Kasumi-1 (cell line): ENCODE measurements around the gene PCDHA1.

ENCODE experiments used
- DNase-seq, 2 experiments: peaks; one replicate each; lab custom pipeline; 2025; lab: John Stamatoyannopoulos, UW

PCDHA1 gene

DNA sequence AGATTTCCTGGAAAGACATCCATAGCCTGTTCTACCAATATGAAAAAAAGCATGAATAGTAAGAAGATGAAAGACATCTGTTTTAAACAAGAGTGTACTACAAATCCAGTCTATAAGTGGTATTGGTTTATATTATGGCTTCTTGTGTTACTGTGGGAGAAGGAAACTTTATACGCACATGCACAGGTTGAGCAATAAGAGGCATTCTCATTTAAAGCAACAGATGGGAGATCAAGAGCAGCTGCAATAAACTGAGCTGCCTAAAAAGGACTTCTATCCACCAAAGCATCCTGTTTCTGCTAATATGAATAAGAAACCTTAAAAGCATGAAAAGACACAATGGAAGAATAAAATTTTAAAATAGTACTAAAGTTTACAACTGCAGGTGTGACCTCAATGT lies 256.6 kb downstream of the PCDHA1 start:
- DNase-seq, result no peak

DNA sequence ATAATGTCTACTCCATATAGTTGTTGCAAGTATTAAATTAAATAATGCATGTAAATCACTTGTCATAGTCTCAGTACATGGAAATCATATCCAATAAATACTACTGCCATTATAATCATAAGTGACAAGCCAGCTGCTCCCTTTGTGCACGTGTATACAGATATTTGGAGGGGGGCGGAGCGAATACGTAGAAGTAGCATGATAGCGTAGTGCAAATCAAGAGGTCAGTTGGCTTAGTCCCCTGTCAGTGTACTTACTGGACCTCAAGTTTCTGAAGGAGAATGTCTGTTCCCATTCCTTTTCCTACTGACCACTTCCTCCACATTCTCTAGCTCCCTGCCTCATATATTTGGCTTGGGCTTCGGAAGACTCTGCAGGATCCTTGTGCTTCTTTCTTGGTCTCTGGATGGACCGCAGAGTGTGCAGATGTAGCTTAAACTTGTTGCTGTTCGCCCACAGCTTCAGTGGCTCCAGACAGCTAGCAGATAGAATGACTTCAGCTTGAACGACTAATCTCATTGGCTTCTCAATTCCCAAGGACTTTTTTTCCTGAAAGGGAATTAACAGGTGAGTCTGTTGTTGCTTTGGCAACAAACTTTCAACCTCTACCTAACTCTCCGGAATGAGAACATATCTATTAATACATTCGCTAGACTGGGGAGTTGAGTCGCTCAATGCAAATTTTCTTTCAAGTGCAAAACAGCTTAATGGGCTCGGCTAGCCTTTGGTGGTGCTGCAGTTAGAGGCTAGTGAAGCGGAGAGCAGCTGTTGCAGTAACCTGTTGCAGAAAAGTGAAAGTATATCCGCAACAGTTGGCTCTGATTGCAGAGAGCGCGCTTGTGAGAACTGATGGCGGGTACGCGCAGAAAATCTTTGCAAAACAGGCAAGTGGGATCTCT lies 264.9 kb downstream of the PCDHA1 start, which contains the start of gene PCDHB1:
PCDHB1 (plus strand) TSS at position 753 of the 899 bp plus-strand sequence; CDS start at position 850, 97 bp downstream.
- no peak for DNase-seq

DNA sequence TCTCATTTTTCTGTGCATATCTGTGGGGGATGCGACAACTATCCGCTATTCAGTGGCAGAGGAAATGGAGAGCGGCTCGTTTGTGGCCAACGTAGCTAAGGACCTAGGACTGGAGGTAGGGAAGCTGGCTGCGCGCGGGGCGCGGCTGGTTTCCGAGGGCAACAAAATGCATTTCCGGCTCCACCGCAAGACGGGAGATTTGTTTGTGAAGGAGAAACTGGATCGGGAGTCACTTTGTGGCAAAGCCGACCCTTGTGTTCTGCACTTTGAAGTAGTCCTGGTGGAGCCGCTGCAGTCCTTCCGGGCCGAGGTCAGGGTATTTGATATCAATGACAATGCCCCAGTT lies 265.6 kb downstream of the PCDHA1 start:
- DNase-seq, result no peak
